ENCODE results near the gene TMEM9.

DNA sequence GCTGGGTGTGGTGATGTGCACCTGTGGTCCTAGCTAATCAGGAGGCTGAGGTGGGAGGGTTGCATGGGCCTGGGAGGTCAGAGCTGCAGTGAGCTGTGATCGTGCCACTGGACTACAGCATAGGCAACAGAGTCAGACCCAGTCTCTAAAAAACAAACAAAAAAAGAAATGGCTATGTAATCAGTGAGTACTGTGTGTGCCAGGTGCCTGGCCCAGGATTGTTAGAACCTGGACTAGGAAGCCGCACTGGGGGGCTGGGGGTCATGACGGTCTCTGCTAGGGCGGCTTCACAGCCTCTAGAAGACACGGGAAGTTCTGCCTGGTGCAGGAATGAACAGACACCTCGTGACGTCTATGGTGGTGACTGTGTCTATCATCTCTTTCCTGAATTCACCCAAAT, 8.5 kb downstream of the TMEM9 start:
- no peak for TF ChIP-seq POLR2A (IDR thresholded peaks at IDR 0.05)
- TF ChIP-seq, protein P1, sequence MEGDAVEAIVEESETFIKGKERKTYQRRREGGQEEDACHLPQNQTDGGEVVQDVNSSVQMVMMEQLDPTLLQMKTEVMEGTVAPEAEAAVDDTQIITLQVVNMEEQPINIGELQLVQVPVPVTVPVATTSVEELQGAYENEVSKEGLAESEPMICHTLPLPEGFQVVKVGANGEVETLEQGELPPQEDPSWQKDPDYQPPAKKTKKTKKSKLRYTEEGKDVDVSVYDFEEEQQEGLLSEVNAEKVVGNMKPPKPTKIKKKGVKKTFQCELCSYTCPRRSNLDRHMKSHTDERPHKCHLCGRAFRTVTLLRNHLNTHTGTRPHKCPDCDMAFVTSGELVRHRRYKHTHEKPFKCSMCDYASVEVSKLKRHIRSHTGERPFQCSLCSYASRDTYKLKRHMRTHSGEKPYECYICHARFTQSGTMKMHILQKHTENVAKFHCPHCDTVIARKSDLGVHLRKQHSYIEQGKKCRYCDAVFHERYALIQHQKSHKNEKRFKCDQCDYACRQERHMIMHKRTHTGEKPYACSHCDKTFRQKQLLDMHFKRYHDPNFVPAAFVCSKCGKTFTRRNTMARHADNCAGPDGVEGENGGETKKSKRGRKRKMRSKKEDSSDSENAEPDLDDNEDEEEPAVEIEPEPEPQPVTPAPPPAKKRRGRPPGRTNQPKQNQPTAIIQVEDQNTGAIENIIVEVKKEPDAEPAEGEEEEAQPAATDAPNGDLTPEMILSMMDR (IDR thresholded peaks at IDR 0.05): no peak
